Measurements from ENCODE around the gene OR4Q2.
"Not testable (repeated sequence)": the region's sequence is repeated elsewhere in the genome, so short reads cannot be mapped to it uniquely, and the experiment has no call there.

The OR4Q2 gene

DNA sequence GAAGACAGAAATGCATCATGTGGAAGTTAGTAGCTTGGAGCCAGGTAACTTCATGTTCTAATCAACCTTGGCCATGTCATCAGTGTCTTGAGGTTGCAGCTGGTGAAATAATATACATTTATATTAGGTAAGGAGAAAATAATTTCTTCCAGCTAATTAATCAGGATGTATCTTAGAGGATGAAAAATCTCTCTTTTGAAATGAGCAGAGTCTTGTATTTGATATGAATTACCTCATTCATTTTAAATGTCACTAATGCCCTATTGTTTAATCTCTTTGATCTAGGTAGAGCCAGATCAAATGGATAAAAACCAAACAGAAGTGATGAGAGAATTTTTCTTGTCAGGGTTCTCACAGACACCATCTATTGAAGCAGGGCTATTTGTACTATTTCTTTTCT is at the start of gene OR4Q2:
TSS of gene OR4Q2 (plus strand) at position 301 of the 400 bp plus-strand sequence.
- no peak for DNase-seq

DNA sequence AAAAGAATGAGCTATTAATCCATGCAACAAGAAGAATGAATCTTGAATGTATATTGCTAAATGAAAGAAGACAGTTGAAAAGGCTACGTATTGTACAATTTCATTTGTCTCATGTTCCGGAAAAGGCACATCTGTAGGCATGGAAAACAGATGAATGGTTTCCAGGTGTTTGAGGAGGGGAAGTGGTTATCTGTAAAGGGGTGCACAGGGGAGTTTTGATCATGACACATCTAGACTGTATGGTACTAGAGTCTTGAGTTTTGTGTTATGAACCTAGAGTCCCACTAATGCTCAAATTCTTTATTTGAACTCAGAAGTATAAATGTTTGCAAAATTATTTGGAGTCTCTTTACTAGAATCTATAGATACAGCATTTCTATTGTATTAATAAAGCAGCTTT is 32.2 kb upstream of the OR4Q2 start:
- not testable (repeated sequence) for DNase-seq

DNA sequence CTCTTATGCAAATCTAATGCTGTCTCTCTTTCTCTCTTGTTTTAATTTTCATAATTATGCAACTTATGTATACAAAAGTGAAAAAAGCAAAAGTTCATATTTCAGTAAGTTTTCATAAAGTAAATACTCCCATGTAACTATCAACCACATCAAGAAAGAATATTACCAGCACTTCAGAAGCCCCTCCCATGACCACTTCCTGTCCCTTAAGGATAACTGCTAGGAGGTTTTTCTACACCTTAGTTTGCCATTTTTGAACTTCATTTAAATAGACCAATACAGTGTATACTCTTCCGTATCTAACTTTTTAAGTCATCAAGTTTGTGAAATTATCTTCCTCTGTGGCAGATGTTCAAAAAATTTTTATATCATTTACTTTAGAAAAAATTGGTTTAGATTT is 27.1 kb upstream of the OR4Q2 start:
- DNase-seq = no peak

DNA sequence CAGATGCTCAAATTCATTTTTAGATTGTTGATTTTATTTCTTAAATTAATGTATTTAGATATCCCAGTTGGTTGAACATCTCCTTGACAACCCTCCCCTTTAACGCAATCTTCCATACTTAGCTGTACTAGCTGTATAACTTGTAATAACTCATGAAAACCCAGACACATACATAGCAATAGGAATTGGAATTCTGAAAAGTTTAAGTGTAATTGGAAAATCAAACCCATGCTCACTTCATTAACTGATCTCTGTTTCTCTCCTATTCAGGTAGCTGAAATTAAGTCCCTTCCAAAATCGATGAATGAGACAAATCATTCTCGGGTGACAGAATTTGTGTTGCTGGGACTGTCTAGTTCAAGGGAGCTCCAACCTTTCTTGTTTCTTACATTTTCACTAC is 26.7 kb upstream of the OR4Q2 start, which contains the start of gene OR4K15:
TSS of gene OR4K15 (plus strand) at position 301 of the 400 bp plus-strand sequence. CDS start at position 301, 0 bp downstream.
- DNase-seq = no peak

GRCh38 chr14:19993438-19993837 is 8.5 kb upstream of the OR4Q2 start:
- no peak for DNase-seq

- DNase-seq = no peak
Observed at GRCh38 chr14:20002319-20002718, 356 bp downstream of the OR4Q2 start.

GRCh38 chr14:20008156-20008555 is 6.2 kb downstream of the OR4Q2 start:
- no peak for DNase-seq

- no peak for DNase-seq
Observed at GRCh38 chr14:20019257-20019865, 17.4 kb downstream of the OR4Q2 start, which contains the start of gene OR4K14. Gene OR4K14 (minus strand): TSS chr14:20019307. CDS start chr14:20015193, 4,114 bp downstream.

GRCh38 chr14:20031058-20031457 is 29.1 kb downstream of the OR4Q2 start:
- no peak for DNase-seq

DNA sequence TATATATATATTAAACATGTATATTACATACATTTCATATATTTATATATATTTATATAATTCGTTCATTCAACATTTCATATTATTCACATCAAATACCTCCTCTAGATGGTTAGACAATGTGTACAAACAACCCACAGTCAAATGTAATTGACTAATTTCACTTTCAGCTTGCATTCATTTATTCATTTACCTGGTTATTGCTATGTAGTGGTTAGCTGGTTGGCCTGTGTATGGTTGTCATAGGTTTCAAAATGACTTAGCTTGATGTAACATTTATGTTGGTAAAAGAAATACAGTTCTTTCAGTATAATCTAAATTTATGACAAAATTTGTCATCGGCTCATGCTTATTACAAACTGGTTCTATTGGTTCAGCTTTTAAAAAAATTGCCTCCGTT is 33.5 kb downstream of the OR4Q2 start:
- no peak for DNase-seq

GRCh38 chr14:20035938-20036337 is 34.0 kb downstream of the OR4Q2 start, which contains the start of gene OR4K13:
Gene OR4K13 (minus strand): TSS chr14:20036038. CDS start chr14:20034758, 1,280 bp downstream.
- no peak for DNase-seq

DNA sequence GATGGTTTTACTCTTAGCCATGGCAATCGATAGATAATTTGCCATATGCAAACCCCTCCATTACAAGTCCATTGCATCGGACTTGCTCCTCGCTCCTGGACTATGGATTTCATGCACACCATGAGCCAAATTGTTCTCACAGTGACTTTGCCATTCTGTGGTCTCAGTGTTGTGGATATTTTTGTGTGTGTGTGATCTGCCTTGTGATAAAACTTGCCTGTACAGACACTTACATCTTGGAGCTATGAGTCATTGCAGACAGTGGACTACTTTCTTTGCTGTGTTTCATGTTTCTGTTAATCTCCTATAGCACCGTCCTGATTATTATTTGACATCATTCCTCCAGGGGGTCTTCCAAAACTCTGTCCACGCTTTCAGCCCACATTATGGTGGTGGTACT is 42.3 kb downstream of the OR4Q2 start:
- DNase-seq = no peak

DNA sequence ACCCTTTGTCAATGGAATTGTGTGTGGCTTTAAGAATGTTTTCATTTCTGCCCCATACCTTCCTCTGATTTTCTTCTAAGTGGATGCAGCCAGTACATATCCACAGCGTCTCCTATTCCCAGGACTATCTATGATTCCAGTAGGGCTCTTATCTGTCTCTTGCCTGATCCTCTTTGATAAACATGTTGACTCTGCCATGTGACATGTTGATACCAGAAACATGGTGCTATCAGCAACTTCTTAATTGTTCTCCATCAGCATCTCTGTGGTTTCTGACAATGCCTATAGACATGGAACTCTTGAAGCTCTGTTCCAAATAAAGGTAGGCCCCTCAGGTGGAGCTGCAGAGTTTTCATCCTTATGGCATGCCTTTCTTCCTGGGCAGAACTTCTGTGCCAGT is 46.2 kb downstream of the OR4Q2 start:
- no peak for DNase-seq

Measured in activated effector memory CD4-positive, alpha-beta T cell treated with Interleukin-2 at 50 U/mL for 16 hours (primary cell).